ENCODE data around the gene PPM1L.

PPM1L gene

GRCh38 chr3:160825311-160825800 is 69.3 kb downstream of the PPM1L start:
- ATAC-seq, result no peak
- TF ChIP-seq CSDC2 (CRISPR knock-in tag; IDR thresholded peaks at IDR 0.05) (no peak), PATZ1 (CRISPR knock-in tag; IDR thresholded peaks at IDR 0.05; ENCODE audit: borderline replicate concordance) (no peak), SNAI2 (CRISPR knock-in tag; IDR thresholded peaks at IDR 0.05) (no peak), PPARA (CRISPR knock-in tag; IDR thresholded peaks at IDR 0.05; ENCODE audit: borderline replicate concordance) (no peak), POU6F1 (CRISPR knock-in tag; IDR thresholded peaks at IDR 0.05; ENCODE audit: borderline replicate concordance, low read depth) (no peak), RARB (CRISPR knock-in tag; IDR thresholded peaks at IDR 0.05) (no peak), CREB5 (CRISPR knock-in tag; IDR thresholded peaks at IDR 0.05; ENCODE audit: low read depth) (no peak), ZNF8 (CRISPR knock-in tag; IDR thresholded peaks at IDR 0.05) (no peak), ZNF70 (CRISPR knock-in tag; IDR thresholded peaks at IDR 0.05) (no peak), ZFP3 (CRISPR knock-in tag; IDR thresholded peaks at IDR 0.05) (no peak), TCF4 (CRISPR knock-in tag; IDR thresholded peaks at IDR 0.05; ENCODE audit: borderline replicate concordance) (no peak), ZNF565 (CRISPR knock-in tag; conservative IDR thresholded peaks at IDR 0.05; ENCODE audit: low read depth) (no peak), TSHZ2 (CRISPR knock-in tag; IDR thresholded peaks at IDR 0.05) (no peak), GLIS3 (CRISPR knock-in tag; IDR thresholded peaks at IDR 0.05) (no peak), BACH2 (CRISPR knock-in tag; IDR thresholded peaks at IDR 0.05; ENCODE audit: borderline replicate concordance) (no peak), ZFP30 (CRISPR knock-in tag; IDR thresholded peaks at IDR 0.05) (no peak), ZC3H10 (CRISPR knock-in tag; IDR thresholded peaks at IDR 0.05) (no peak), CSRNP3 (CRISPR knock-in tag; IDR thresholded peaks at IDR 0.05) (no peak), TOX (CRISPR knock-in tag; IDR thresholded peaks at IDR 0.05; ENCODE audit: borderline replicate concordance) (no peak)

- no peak for ATAC-seq
- TF ChIP-seq ZFP3 (CRISPR knock-in tag; IDR thresholded peaks at IDR 0.05) (no peak), PATZ1 (CRISPR knock-in tag; IDR thresholded peaks at IDR 0.05; ENCODE audit: borderline replicate concordance) (no peak), OSR1 (CRISPR knock-in tag; IDR thresholded peaks at IDR 0.05) (no peak), BACH2 (CRISPR knock-in tag; IDR thresholded peaks at IDR 0.05; ENCODE audit: borderline replicate concordance) (no peak), CSRNP3 (CRISPR knock-in tag; IDR thresholded peaks at IDR 0.05) (0 out of 2 replicates have a peak, but pooled peaks have one; percentile 32), SNAI2 (CRISPR knock-in tag; IDR thresholded peaks at IDR 0.05) (no peak), POU6F1 (CRISPR knock-in tag; IDR thresholded peaks at IDR 0.05; ENCODE audit: borderline replicate concordance, low read depth) (no peak; the same call in 1 of the 2 replicates), TSHZ2 (CRISPR knock-in tag; IDR thresholded peaks at IDR 0.05) (no peak; the same call in 1 of the 2 replicates), GLIS3 (CRISPR knock-in tag; IDR thresholded peaks at IDR 0.05) (no peak), CSDC2 (CRISPR knock-in tag; IDR thresholded peaks at IDR 0.05) (no peak), ESRRG (CRISPR knock-in tag; IDR thresholded peaks at IDR 0.05) (no peak), ZC3H10 (CRISPR knock-in tag; IDR thresholded peaks at IDR 0.05) (no peak)
These were observed 70.4 kb downstream of the PPM1L start for GRCh38 chr3:160826408-160826807.

Data from SK-N-SH treated with all-trans-retinoic acid at 6 μM for 48 hours (cell line).